HUDEP-2 (cell line): Measurements from ENCODE around the gene CCNL2.
"Not testable (repeated sequence)": the region's sequence is repeated elsewhere in the genome, so short reads cannot be mapped to it uniquely, and the experiment has no call there.

Source experiments
- DNase-seq, 76 experiments: peaks; one replicate each; lab custom pipeline; 2025; ENCODE audit not compliant: unreplicated experiment in 76 of 76; lab: John Stamatoyannopoulos, UW

CCNL2 gene

GRCh38 chr1:1399187-1399871 lies at the start of gene CCNL2:
CCNL2 (minus strand) TSS chr1:1399335; CDS start chr1:1399306, 29 bp downstream.
- DNase-seq = peak in 75 of 76 experiments; percentile 56 to 99 (median 97)

GRCh38 chr1:1446631-1447030 lies 47.5 kb upstream of the CCNL2 start:
- not testable (repeated sequence) for DNase-seq

DNA sequence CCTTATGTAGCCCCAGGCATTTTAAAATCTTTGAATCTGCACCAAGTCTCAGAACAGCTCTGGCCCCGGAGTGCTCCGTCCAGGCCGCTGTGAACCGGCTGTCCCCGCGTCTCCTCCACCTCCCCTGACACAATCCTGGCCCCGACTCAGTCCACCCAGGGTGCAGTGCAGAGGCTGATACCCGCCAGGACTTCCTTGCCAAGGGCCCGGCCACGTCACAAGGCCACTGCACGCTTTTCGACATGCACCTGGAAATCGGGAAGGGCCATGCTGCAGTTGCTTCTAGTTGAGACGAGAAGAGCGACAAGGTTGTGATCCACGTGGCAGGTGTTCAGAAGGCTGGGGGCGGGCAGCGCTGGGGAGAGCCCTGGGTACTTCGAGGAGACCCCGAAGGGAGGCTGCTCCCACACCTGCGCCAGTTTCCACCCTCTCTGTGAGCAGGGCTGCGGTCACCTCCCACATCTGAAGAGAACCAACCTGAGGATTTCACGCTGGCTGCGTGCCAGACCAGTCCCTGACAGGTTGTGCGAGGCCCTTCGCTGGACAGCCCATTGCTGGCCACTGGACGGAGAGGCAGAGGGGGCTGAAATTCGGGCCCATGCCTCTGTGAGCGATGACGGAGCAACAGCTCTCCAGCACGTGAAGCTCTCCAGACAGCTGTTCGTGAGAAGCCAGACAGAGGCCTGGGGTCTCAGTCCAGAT lies 43.1 kb upstream of the CCNL2 start:
- DNase-seq = no peak

DNA sequence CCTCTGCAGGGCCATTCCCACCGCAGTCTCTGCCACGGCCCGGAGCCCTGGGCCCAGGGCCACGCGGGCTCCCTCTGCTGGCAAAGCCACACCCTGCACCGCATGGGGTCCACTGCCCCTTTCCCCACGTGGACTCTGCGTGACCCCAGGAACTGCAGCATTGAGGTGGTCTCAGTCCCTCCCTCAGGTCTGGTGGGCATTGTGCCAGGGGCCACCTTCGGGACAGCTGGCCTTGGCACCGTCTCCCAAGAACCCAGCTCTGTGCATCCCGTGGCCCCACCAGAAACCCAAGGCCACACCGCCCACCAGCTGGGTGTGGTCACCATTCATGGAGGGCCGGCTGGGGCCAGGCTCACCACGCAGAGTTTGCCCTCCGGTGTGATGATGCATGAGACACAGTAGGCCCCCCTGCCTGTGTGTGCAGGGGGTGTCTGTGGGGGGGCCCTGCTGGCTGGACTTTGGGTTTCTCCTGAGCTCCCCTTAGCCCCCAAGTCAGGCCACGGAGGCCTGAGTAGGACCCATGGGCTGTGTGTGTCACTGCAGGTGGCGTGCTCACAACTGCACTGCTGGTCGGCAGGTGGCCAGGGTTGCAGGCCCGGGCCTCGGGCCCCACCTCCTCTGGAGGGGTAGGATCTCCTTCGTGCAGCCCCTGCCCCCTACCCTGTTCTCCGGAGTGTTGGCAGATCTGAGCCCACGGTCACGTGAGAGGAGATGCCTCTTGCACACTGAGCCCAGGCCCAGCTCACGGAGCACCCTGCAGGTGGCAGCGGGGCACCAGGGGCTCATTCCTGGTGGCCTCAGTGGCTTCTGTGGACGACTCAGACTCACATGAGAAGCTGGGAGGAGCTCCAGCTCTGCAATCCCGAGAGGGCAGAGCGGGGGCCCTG lies 42.1 kb upstream of the CCNL2 start:
- peak in 50 of 76 experiments; percentile 6 to 66 (median 25) for DNase-seq

GRCh38 chr1:1440262-1441001 lies 41.3 kb upstream of the CCNL2 start:
- no peak for DNase-seq

DNA sequence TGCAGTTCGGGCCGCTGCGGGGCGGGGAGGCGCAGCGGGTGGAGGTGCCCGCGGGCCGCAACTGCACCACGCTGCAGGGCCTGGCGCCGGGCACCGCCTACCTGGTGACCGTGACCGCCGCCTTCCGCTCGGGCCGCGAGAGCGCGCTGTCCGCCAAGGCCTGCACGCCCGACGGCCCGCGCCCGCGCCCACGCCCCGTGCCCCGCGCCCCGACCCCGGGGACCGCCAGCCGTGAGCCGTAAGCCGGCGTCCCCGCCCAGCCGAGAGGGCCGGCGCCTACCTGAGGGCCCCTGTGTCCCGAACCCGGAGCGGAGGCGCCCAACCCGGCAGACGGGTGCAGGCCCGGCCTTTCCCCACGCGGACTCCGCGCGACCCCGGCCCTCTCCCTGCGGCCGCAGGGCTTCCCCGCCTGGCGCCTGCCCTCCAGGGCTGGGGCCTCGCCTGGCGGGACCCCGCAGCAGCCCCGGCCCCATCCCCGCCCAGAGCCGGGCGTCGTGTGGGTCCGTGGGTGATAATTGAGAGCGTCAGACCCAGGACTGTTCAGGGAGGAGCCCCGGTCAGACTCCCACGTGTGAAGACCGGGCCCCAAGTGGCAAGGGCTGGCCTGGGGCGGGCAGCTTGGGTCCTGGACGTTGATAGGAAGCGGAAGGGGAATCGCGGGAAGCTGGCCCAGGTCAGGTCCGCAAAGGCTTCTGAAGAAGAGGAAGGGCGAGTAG lies 40.6 kb upstream of the CCNL2 start:
- no peak for DNase-seq

GRCh38 chr1:1438531-1439381 lies 39.6 kb upstream of the CCNL2 start:
- no peak for DNase-seq

GRCh38 chr1:1437904-1438376 lies 38.8 kb upstream of the CCNL2 start:
- no peak for DNase-seq

DNA sequence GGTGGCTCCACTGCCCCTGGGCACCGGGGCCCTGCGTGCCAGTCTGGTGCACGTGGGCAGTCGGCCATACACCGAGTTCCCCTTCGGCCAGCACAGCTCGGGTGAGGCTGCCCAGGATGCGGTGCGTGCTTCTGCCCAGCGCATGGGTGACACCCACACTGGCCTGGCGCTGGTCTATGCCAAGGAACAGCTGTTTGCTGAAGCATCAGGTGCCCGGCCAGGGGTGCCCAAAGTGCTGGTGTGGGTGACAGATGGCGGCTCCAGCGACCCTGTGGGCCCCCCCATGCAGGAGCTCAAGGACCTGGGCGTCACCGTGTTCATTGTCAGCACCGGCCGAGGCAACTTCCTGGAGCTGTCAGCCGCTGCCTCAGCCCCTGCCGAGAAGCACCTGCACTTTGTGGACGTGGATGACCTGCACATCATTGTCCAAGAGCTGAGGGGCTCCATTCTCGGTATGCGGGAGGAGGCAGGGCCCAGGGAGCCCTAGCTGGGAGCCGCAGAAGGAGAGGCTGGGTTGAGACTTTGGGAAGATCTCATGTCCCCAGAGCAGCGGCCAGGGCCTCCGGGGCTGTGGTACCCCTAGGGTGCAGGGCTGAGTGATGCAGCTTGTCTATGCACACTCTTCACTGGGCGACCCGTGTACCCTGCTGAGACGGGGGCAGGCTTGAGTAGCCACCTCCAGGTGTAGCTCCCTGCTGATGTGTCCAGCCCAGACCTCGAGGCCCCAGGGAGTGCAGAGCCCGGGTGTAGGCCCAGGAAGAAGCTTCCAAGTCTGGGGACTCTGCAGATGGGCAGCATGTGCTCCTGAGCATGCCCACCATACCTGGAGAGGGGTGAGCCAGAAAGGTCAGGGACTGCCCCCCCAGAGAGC lies 38.1 kb upstream of the CCNL2 start:
- DNase-seq = no peak

DNA sequence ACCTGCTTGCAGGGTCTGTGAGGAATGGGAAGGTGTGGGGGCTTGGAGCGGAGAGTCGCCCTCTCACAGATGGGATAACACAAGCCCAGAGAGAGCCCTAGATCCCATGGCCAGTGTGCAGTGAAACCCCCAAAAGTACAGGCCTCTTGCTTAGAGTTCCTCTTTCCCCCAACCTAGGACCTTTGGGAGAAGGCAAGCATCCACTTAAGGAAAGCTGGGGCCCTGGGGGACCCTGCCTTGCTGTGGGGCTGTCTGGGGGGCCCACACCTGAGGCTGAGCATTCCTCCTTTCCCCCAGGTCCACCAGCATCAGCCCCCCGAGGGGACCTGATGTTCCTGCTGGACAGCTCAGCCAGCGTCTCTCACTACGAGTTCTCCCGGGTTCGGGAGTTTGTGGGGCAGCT lies 37.5 kb upstream of the CCNL2 start:
- DNase-seq = no peak

DNA sequence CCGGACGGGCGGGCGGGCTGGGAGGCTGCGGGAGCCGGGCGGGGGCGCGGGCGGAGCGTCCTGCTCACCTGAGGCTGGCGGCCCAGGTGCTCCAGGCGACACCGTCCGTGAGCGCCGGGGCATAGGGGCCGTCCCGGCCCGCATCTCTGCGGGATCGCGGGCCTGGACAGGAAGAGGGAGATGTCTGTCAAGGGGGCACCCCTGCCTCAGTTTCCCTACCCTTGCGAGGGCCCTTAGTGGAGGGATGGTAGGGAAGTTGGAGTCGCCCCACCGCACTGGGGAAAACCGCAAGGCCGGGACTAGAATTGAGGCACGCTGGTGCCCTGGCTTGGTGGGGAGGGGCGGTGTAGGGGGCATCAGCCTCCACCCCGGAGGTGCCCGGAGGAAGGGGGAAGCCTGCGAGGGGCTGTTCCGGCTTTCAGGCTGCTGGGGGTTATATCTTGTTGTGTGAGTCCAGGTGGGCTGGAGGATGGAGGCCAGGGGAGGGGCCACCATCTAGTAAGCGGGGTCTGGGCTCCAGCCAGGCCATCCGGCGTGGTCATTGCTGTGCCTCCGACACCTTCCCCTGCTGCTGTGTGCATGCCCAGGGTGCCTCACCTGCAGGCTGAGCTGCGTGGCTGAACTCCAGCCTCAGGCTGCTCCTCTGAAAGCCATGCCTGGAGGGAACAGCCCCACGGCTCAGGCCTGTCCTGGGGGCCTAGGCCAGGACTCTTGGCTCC lies 36.9 kb upstream of the CCNL2 start:
- no peak for DNase-seq

GRCh38 chr1:1435106-1435903 lies 36.2 kb upstream of the CCNL2 start, which contains the start of gene VWA1:
VWA1 (plus strand) TSS chr1:1435690; CDS start chr1:1435749, 59 bp downstream.
- DNase-seq = peak in 47 of 76 experiments; percentile 8 to 61 (median 37)

GRCh38 chr1:1434824-1435105 lies 35.6 kb upstream of the CCNL2 start:
- no peak for DNase-seq

DNA sequence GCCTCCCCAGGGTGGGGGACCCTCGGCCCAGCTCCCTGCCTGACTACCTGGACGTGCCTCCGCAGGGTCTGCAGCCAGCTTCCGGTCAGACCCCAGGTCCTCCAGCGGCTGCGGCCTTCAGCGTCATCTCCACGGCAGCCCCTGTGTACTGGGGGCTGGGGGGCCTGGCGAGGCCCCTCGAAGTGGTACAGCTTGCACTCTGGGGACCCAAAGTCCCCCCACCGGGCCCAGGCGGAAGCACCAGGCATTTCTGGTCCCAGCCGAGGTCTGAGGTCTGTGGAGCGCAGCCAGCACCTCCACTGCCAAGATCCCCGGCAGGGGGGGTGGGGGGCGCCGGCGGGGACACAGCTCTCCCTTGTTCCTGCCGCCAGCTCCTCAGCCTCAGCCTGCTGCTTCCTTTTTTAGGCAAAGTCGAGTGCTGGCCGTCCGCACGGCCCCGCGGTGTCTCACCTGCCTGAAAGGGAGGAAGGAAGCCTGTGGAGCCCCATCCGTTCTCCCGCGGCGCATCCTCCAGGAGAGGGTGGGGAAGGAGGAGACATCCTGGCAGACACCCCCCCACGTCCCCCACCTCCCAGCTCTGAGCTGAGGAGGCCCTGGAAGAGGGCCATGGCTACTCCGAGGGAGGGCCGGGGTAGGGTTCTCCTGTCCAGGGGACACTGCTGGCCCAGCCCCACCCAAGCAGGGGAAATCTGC lies 35.1 kb upstream of the CCNL2 start:
- DNase-seq = peak in 1 of 76 experiments; percentile 4

GRCh38 chr1:1433804-1434130 lies 34.6 kb upstream of the CCNL2 start:
- peak in 13 of 76 experiments; percentile 3 to 44 (median 12) for DNase-seq
